NCI-H187 (cell line): Measurements from ENCODE around the gene MAN1C1.
"Not testable (repeated sequence)": the region's sequence is repeated elsewhere in the genome, so short reads cannot be mapped to it uniquely, and the experiment has no call there.

Source experiments
- DNase-seq, 2 experiments: peaks; one replicate each; lab custom pipeline; 2025; lab: John Stamatoyannopoulos, UW

MAN1C1 gene

GRCh38 chr1:25657883-25658760, 41.5 kb downstream of the MAN1C1 start:
- no peak for DNase-seq

- DNase-seq, result no peak
These were observed 42.3 kb downstream of the MAN1C1 start for GRCh38 chr1:25658791-25659431.

- no peak for DNase-seq
These were observed 44.6 kb downstream of the MAN1C1 start for GRCh38 chr1:25661043-25661815.

- DNase-seq, result no peak
These were observed 45.5 kb downstream of the MAN1C1 start for GRCh38 chr1:25662061-25662460.

GRCh38 chr1:25662959-25663358, 46.4 kb downstream of the MAN1C1 start:
- DNase-seq, result not testable (repeated sequence)

- DNase-seq, result no peak
These were observed 48.0 kb downstream of the MAN1C1 start for GRCh38 chr1:25664357-25665199.

GRCh38 chr1:25666460-25666859, 49.9 kb downstream of the MAN1C1 start:
- no peak for DNase-seq

GRCh38 chr1:25668931-25669573, 52.5 kb downstream of the MAN1C1 start:
- no peak for DNase-seq

GRCh38 chr1:25669781-25670567, 53.4 kb downstream of the MAN1C1 start:
- no peak for DNase-seq

GRCh38 chr1:25671929-25672328, 55.3 kb downstream of the MAN1C1 start:
- no peak for DNase-seq

GRCh38 chr1:25672763-25673409, 56.3 kb downstream of the MAN1C1 start:
- DNase-seq, result no peak

- DNase-seq, result no peak
These were observed 56.9 kb downstream of the MAN1C1 start for GRCh38 chr1:25673456-25673855.

- DNase-seq, result no peak
These were observed 57.6 kb downstream of the MAN1C1 start for GRCh38 chr1:25673962-25674806.

GRCh38 chr1:25674807-25675084, 58.2 kb downstream of the MAN1C1 start:
- DNase-seq, result no peak

GRCh38 chr1:25675729-25676476, 59.3 kb downstream of the MAN1C1 start:
- DNase-seq, result no peak

GRCh38 chr1:25676488-25676887, 59.9 kb downstream of the MAN1C1 start:
- DNase-seq, result peak; percentile 49 to 63

- no peak for DNase-seq
These were observed 60.7 kb downstream of the MAN1C1 start for GRCh38 chr1:25677193-25677773.

- no peak for DNase-seq
These were observed 62.6 kb downstream of the MAN1C1 start for GRCh38 chr1:25679171-25679570.
